TTC549 (cell line): Measurements from ENCODE around the gene CPB2.

Experiments
- FAIRE-seq: peaks from 2 replicates; lab custom pipeline; 2012; peaks lifted over from hg19 to GRCh38; lab: Jason Lieb, UNC

CPB2 gene

DNA sequence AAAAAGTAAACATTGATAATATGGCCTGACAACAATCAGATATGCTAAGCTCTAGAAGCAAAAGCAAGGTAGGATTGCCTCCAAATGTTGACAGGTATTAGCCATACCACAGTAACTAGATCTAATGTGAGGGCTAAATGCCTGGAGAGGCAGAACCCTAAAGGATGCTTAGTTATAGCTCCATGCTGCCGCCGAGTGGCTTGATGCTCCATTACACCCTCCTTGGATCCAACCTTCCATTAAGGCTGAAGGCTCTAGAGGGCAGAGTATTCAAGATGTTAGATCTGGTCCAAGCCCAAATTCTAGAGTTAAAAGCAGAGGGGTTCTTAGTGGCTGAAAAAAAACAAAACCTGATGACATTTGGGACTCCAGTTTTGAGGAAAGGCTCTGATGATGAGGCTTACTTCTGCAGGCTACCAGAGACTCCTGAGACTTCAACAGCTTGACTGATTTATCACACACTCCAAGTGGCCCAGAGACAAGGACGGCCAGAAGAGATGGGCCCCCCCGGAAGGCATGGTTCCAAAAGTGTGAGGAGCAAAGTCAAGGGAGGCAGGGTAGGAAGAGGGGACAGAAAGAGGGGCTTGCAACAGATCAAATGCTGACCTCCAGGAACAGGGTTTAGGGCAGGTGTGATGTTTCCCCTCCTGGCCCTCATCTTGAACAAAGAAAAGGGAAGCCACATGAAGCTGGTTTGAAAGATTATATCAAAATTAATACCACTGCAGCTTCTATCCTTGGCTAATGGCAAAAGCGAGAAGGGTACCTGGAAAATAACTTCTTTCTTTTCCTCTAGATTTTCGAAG, 21.9 kb upstream of the CPB2 start:
- peak; percentile 47 for FAIRE-seq

GRCh38 chr13:46126056-46126455, 21.2 kb upstream of the CPB2 start:
- no peak for FAIRE-seq

GRCh38 chr13:46124967-46125933, 20.4 kb upstream of the CPB2 start:
- no peak for FAIRE-seq

- no peak for FAIRE-seq
Measured at GRCh38 chr13:46124531-46124966, 19.7 kb upstream of the CPB2 start.

GRCh38 chr13:46122304-46122703, 17.5 kb upstream of the CPB2 start:
- no peak for FAIRE-seq

- no peak for FAIRE-seq
Measured at GRCh38 chr13:46121597-46122163, 16.8 kb upstream of the CPB2 start.

DNA sequence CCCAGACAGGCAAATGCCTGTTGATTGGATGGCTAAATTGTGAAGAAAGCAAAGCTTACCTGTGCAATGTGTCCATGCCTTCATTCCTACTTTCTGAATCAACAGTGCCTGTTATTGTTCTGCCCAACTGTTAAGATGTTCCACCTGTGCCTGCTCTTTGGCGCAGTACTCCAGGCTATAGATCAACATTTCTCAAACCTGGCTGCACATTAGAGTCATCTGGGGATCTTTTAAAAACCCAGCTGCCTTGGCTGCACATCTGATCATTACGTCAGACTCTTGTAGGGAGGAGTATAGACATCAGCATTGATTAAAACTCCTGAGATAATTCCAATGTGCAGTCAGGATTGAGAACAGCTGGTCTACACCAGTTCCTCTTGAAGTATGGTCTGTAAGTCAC, 16.2 kb upstream of the CPB2 start:
- no peak for FAIRE-seq

DNA sequence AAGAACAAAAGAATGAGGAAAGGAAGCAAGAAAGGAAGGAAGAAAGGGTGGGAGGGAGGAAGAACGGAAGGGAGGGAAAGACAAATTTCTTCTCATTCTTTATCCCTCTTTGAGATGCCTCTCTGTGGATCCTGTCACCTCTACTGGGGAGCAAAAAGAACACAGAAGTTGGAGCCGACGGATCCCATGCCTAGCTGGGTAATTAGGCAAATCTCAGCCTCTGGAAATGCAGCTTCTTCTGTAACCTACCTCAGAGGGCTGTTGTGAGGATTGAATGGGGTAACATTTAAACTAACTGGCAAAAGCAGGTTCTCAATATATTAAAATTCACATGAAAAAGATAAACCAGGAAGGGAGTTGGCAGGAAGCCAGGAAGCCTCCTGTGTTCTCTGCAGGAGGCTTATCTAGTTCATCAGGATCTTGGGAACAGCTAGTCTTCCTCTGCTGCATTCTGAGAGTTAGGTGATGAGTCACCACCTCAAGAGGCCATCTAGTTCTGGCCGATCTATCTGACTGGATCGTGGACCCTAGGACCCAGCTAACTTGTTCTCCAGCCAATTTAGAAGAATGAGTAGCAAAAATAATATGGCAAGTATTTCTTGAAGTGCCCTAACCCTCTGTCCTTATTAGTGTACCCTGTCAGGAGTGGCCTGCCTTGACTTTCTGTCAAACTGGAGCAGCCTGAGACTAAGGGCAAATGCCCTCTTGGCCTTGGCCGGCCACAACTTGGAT, 15.2 kb upstream of the CPB2 start:
- FAIRE-seq: no peak

DNA sequence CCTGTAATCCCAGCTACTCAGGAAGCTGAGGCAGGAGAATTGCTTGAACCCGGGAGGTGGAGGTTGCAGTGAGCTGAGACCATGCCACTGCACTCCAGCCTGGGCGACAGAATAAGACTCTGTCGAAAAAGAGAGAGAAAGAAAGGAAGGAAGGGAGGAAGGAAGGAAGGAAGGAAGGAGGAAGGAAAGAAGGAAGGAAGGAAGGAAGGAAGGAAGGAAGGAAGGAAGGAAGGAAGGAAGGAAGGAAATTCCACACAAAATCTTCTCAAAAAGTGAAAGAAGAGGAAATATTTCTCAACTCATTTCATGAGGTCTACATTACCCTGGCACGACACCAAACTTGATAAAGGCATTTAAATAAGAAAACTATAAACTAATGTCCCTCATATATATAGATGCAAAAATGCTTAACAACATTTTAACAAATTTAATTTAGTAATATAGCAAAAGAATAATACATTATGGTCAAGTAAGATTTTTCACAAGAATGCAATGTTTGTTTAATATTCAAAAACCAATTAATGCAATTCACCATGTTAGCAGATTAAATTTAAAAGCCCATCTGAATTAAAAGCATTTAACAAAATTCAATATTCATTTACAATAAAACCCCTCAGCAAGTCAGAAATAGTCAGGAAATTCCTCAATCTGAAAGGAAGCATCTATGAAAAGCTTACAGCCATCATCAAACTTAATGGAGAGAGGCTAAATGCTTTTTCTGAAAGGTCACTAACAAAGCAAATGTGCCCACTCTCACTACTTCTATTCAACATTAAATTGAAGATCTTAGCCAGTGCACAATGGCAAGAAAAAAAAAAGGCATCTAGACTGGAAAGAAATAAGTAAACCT, 12.0 kb upstream of the CPB2 start:
- FAIRE-seq: no peak

- no peak for FAIRE-seq
Measured at GRCh38 chr13:46114613-46115012, 9.8 kb upstream of the CPB2 start.

DNA sequence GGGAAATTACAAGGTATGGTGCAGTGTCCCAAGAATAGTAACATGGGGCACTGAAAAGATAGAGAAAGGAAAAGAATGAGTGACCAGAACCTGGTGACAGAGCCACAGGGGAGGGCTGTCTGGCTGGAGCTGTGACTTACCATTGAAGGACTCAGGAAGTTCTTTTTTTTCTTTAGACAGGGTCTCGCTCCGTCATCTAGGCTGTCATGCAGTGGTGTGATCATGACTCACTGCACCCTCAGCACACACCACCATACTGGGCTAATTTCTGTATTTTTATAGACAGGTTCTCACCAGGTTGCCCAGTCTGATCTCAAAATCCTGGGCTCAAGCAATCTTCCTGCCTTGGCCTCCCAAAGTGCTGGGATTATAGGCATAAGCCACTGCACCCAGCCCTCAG, 8.8 kb upstream of the CPB2 start:
- no peak for FAIRE-seq

DNA sequence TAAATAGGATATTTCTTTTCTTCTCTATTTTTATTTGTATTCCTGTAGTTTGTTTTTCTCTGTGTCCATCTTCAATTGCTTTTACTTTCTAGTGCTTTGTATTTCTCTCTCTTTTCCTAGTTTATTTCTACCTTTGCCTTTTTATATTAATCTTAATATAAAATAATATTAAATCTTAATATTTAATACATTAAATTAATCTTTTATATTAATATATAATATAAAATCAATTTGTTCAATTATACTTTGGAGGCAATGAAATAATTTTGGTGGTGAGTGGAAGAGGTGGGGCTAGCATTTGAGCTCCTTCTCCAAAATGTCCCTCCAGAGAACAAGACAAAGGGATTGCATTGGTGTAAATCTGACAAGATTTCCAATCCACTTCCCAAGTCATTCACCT, 6.3 kb upstream of the CPB2 start:
- FAIRE-seq: no peak

- FAIRE-seq: no peak
Measured at GRCh38 chr13:46109451-46109850, 4.6 kb upstream of the CPB2 start.

- no peak for FAIRE-seq
Measured at GRCh38 chr13:46106839-46107371, 2.1 kb upstream of the CPB2 start.

- no peak for FAIRE-seq
Measured at GRCh38 chr13:46103037-46103436, 1.8 kb downstream of the CPB2 start.

DNA sequence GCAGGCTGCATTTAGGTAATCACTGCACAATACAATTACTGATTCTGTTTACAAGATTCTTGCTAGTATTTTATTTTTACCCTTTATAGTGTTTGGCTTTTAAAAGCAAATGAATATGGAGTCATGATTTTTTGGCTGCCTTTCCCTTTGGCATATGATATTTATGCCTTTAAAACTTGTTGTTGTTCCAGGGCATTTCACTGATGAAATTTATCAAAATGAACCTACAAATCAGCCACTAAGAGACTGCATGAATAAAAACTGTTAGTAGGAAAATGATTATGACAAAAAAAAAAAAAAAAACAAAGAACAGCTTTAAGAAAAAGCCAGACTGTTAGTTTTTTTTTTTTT, 2.6 kb downstream of the CPB2 start:
- FAIRE-seq: no peak

DNA sequence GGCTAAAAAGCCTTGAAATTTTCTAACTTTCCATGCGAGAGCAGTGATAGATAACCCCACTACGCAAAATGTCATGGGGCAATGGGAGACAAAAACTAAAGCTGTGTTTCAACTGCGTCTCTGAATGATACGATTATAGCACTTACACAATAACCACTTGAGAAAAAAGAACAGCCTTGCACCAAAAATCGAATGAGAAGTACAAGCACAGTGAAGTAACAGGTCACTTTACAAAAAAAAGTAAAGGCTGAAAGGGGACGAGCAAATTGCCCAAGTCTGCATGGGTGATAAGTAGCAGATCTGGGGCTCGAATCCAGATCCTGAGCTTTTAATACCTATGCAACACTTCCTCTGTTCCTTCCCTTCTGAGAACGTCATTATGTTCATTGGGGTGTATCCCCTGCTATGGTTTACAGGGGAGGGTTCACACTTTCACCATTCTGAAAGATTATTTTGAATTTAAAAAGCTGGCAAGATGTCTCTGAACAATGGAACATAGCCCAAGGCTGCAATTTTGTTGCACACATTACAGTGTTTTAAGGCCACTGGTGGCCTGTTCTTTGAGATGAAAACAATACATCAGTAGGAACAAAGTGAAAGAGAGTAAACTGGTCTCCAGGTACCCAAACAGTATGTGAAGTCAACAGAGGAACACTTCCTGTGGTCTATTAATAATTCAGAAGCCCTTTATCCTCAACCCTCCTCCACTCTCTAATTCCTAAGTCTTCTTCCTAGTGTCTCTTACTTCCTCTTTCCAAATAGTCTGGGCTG, 3.2 kb downstream of the CPB2 start:
- FAIRE-seq: no peak

- FAIRE-seq: no peak
Measured at GRCh38 chr13:46101002-46101401, 3.8 kb downstream of the CPB2 start.

DNA sequence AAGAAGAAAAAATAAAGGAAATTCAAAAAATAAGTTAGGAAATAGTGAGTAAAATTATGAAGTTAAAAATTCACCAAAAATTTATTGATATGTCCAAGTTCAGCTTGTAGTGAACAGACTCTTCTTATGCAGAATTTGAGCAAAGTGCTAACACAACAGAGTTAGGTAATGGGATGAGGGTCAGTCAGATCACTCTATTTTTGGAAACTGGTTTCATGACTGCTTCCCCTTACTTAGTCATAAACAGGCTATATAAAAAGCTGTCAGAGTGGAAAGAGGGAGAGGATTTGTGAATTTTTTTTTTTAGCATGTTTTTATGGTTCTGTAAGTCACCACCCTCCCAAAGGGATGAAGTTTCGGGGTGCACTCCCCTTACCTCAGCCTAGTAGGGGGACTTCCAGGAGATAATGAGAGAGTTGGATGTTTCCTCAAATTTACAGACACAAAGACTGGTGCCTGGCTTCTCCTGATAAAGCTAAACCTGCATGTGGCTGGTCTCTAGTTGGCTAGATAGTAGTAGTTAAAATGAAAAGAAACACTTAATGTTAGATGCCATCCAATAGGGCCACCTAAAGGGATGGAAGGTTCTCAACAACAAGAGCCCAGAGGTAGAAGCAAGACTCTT, 4.5 kb downstream of the CPB2 start:
- FAIRE-seq: no peak

DNA sequence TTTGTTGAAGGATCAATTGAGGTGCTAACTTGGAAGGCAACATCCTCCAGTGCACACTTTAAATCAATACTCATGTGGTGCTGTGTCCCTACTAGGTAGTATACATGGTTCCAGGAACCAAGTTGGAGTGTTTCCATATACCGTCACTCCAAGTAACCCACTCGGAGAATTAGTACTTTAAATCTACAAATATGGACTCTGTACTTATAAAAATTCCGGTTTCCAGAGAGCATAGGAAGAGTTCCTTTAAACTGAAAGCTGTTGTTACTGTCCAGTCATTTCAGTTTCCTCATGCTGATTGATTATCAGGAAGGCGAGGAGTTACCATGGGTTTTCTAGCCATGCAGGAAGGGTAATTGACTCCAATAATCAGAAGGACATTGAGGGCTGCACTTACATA, 7.2 kb downstream of the CPB2 start:
- no peak for FAIRE-seq
